Amniotic epithelial cell (primary cell): ENCODE results near the gene CDH5.

ENCODE experiments used
- DNase-seq: peaks from one replicate; pipeline ENCODE4 v3.0.0-alpha.2; 2010; ENCODE audit warnings: low read depth

The CDH5 gene

GRCh38 chr16:66374176-66374575 lies 7.7 kb downstream of the CDH5 start:
- DNase-seq, result no peak

- no peak for DNase-seq
Measured at GRCh38 chr16:66375451-66375850, 9.0 kb downstream of the CDH5 start.

- DNase-seq, result no peak
Measured at GRCh38 chr16:66376114-66376513, 9.6 kb downstream of the CDH5 start.

- no peak for DNase-seq
Measured at GRCh38 chr16:66376577-66377305, 10.2 kb downstream of the CDH5 start.

GRCh38 chr16:66377324-66377723 lies 10.8 kb downstream of the CDH5 start:
- DNase-seq, result no peak

GRCh38 chr16:66378741-66379570 lies 12.5 kb downstream of the CDH5 start:
- DNase-seq, result no peak

- no peak for DNase-seq
Measured at GRCh38 chr16:66379571-66379941, 13.1 kb downstream of the CDH5 start.

- no peak for DNase-seq
Measured at GRCh38 chr16:66380421-66380820, 13.9 kb downstream of the CDH5 start.

GRCh38 chr16:66381585-66382170 lies 15.2 kb downstream of the CDH5 start:
- no peak for DNase-seq

- DNase-seq, result peak; percentile 87
Measured at GRCh38 chr16:66382171-66382965, 15.9 kb downstream of the CDH5 start.

GRCh38 chr16:66382966-66383299 lies 16.4 kb downstream of the CDH5 start:
- peak; percentile 90 for DNase-seq

- no peak for DNase-seq
Measured at GRCh38 chr16:66383551-66383950, 17.1 kb downstream of the CDH5 start.

- no peak for DNase-seq
Measured at GRCh38 chr16:66385415-66385814, 18.9 kb downstream of the CDH5 start.

- DNase-seq, result no peak
Measured at GRCh38 chr16:66386629-66387622, 20.4 kb downstream of the CDH5 start.

- no peak for DNase-seq
Measured at GRCh38 chr16:66387817-66388332, 21.4 kb downstream of the CDH5 start.

- no peak for DNase-seq
Measured at GRCh38 chr16:66388350-66389139, 22.1 kb downstream of the CDH5 start.

- no peak for DNase-seq
Measured at GRCh38 chr16:66389256-66390176, 23.0 kb downstream of the CDH5 start.

GRCh38 chr16:66390346-66391108 lies 24.0 kb downstream of the CDH5 start:
- DNase-seq, result no peak
